Activated CD8-positive, alpha-beta memory T cell treated with anti-CD3 and anti-CD28 coated beads for 1 hour (primary cell): ENCODE measurements around the gene B4GALNT4.
"Not testable (repeated sequence)": the region's sequence is repeated elsewhere in the genome, so short reads cannot be mapped to it uniquely, and the experiment has no call there.

Experiments used
- DNase-seq, 2 donors: peaks; one replicate each; pipeline ENCODE4 v3.0.0-alpha.2; 2020; ENCODE audit warnings: low read depth in 1 of 2; ENCODE audit errors: extremely low read depth in 1 of 2

B4GALNT4 gene

GRCh38 chr11:335779-336658 lies 33.3 kb upstream of the B4GALNT4 start:
- DNase-seq, result no peak

- DNase-seq, result no peak
Measured at GRCh38 chr11:336659-337198, 32.6 kb upstream of the B4GALNT4 start.

DNA sequence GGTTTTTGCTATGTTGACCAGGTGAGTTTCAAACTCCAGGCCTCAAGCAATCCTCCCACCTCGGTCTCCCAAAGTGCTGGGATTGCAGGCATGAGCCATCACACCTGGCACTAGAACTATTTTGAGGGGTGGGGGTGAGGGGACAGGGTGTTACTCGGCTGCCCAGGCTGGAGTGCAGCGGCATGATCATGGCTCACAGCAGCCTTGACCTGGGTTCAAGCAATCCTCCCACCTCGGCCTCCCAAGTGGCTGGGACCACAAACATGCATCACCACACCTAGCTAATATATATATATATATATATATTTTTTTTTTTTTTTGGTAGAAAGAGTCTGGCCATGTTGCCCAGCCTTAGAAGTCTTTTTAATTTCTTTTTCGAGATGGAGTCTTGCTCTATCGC lies 31.6 kb upstream of the B4GALNT4 start:
- DNase-seq, result no peak

DNA sequence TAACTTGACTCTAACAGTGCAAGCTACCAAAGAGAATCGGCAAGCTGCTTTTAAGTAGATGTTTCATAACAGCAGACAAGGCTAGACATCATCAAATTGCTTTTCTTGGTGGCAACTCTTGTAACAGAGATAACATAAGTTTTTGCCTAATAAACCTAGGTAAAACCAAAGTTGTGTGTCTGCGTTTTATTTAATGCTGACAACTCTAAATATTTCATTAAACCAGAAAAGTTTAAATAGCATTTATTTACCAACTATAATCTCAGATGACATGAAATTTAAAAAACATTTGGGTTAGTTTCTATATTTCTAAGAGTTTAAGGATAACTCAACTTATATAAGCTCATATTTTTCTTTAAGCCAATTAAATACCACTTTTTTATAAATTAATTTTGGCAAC lies 29.3 kb upstream of the B4GALNT4 start:
- no peak for DNase-seq

DNA sequence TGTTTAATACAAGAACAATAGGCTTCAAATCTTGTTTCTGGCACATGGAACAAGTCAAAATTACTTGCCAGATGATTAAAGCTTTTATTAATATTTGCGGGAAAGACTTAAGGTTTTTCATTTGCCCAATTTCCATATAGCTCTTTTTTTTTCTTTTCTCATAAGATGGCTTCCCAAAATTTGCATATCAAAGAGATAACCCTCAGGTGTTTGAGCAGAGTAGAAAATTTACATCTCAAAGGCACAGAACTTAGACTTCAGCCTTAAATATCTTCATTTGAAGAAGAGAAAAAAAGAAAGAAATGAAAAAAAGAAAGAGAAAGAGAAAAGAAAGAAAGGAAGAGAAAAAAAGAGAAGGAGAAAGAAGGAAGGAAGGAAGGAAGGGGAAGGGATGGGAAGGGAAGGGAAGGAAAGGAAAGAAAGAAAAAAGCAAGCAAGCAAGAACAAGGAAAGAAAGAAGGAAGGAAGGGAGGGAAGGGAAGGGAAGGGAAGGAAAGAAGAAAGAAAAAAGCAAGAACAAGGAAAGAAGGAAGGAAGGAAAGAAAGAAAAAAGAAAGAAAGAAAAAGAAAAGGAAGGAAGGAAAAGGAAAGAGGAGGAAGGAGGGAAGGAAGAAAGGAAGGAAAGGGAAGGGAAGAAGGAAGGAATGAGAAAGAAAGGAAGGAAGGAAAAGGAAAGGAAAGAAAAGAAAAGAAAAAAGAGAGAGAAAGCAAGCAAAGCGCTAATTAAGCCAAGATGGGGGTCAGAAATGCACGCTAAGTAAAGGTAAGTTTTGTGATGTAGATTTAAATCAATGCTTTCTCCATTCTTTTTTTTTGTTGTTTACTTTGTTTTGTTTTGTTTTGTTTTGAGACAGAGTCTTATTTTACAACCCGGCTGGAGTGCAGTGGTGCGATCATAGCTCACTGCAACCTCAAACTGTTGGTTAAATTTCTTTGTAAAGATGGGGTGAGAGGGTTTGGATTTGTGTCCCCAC lies 28.5 kb upstream of the B4GALNT4 start:
- no peak for DNase-seq

GRCh38 chr11:342328-342727 lies 27.0 kb upstream of the B4GALNT4 start:
- DNase-seq, result no peak

GRCh38 chr11:344836-345578 lies 24.3 kb upstream of the B4GALNT4 start:
- DNase-seq, result no peak

DNA sequence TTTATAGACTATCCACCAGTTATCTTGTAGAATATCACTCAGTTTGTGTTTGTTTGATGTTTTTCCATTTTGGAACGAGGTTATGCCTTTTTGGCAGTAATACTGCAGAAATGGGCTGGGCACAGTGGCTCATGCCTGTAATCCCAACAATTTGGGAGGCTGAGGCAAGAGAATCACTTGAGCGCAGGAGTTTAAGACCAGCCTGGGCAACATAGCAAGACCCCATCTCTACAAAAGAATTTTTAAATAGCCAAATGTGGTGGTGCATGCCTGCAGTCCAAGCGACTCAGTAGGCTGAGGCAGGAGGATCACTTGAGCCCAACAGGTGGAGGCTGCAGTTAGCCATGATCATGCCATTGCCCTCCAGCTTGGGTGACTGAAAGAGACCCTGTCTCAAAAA lies 22.8 kb upstream of the B4GALNT4 start:
- no peak for DNase-seq

GRCh38 chr11:349270-349954 lies 19.9 kb upstream of the B4GALNT4 start:
- DNase-seq, result not testable (repeated sequence)

DNA sequence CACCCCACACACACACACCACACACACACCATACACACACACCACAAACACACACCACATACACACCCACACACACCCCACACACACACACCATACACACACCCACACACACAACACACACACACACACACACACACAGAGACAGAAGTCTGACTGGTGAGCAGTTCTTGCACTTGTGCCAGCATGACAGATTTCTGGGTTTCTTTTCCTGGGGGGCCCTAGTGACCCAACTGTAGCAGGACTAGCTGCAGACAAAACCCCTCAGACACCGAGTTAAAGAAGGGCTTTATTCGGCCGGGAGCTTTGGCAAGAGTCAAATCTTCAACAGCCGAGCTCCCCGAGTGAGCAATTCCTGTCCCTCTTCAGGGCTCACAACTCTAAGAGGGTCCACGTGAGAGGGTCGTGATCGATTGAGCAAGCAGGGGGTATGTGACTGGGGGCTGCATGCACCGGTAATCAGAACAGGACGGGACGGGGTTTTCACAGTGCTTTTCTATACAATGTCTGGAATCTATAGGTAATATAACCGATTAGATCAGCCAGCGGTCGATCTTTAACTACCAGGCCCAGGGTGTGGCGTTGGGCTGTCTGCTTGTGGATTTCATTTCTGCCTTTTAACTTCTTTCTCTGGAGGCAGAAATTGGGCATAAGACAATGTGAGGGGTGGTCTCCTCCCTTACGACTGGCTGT lies 19.1 kb upstream of the B4GALNT4 start:
- not testable (repeated sequence) for DNase-seq

DNA sequence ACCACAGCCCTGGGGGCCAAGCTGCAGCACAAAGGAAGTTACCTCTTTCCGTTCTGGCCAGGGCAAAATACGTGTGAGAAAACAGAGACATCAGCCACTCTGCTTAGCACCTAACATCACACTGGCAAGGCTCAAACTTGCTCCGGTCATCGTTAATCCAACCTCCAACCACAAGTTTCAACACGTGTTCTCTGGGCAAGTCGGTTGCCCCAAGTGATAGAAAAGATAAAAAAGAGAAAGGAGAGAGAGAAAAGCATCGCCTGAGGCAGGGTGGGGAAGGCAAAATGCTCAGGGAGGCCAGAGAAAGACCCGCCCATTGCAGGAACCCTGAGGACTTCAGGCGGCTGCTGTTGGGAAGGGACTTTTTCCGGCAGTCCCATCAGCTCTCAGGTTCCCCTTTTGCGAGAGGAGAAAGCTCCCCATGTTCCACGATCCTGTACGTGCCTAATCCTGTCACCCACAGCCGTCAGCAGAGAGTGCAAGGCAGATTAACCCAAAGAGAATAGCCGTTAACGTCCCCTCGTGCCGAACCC lies 18.5 kb upstream of the B4GALNT4 start:
- DNase-seq, result no peak

DNA sequence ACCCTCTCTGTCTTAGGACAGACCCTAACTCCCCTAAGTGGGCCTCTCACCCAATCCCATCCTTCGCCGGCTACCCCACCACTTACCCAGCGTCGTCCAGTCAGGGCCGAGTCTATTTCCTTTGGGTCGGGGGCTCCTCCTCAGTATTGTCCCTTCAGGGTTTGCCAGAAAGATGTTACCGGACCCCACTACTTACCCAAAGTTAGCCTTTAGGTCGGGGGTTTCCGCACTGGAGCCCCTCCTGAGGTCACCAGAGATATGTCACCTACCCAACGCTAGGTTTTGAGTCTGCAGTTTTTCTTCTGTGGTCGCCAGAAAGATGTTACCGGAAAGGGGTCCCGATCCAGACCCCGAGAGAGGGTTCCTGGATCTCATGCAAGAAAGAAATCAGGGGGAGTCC lies 17.9 kb upstream of the B4GALNT4 start:
- DNase-seq, result no peak

- no peak for DNase-seq
Measured at GRCh38 chr11:352456-353031, 16.8 kb upstream of the B4GALNT4 start.

GRCh38 chr11:353179-353873 lies 16.0 kb upstream of the B4GALNT4 start:
- no peak for DNase-seq

DNA sequence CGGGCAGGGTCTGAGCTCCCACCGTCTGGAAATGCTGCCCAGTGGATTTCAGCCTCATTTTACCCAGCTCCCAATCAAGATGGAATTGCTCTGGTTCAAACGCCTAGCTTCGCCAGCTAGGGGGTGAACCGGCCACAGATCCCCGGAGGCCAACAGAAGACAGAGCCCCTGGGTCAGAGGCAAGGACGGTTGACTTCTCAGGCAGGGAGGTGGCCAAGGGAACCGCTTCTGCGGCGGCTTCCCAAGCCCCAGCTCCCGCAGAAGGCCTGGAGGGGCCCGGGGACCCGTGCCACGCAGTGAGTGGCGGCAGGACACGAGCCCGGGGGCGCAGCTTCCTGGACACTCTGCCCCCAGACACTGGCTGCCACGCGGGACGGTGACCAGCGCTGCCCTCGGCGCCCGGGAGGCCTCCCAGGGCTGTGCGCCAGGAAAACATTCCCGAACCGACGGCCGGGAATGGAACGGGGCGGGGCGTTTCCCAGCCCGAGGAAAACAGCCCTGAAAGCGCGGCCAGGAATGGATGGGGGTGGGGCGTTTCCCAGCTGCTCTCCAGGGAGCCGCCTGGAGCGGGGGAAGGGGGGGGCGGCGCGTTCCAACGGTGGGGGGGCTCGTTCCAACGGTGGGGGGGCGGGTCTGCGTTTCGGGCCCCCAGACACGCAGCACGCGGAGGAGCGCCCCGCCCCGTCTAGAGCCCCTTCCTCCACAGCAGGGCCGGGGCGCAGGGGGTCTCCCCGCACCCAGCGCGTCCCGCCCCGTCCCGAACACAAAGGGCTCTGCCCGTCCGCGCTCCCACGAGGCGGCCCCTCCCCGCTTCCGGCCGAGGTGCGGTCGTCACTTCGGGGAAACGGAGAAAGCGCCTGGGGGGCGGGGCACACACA lies 13.5 kb upstream of the B4GALNT4 start:
- peak; percentile 60 to 80 for DNase-seq

DNA sequence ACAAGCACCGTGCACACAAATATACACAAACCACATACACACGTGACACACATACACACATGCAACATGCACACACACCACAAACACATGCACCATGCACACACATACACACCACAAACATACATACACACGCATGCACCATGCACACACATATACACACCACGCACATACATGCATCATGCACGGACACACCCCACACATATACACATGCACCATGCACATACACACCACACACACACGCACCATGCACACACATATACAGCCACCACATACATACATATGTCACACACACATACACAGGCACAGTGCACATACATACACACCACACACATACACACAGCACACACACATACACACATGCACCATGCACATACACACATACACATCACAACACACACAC lies 12.7 kb upstream of the B4GALNT4 start:
- DNase-seq, result no peak

DNA sequence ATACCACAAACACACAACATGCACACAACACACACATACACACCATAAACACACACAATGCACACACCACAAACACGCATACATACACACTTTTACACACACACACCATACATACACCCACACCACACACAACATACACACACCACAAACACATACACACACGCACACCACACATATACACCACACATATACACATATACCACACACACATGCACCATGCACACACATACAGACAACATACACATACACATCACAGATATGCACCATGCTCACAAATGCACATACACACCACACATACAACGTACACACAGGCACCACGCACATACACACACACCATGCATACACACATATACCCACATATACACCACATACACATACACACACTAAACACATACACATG lies 11.7 kb upstream of the B4GALNT4 start:
- DNase-seq, result no peak
